SIG-M5 (cell line): Measurements from ENCODE around the gene SH3RF3.

ENCODE experiments used
- DNase-seq: peaks from one replicate; lab custom pipeline; 2025; lab: John Stamatoyannopoulos, UW

The SH3RF3 gene

GRCh38 chr2:109507217-109507616 lies 378.2 kb downstream of the SH3RF3 start:
- DNase-seq = no peak

- DNase-seq = no peak
Observed at GRCh38 chr2:109507828-109508227, 378.8 kb downstream of the SH3RF3 start.

DNA sequence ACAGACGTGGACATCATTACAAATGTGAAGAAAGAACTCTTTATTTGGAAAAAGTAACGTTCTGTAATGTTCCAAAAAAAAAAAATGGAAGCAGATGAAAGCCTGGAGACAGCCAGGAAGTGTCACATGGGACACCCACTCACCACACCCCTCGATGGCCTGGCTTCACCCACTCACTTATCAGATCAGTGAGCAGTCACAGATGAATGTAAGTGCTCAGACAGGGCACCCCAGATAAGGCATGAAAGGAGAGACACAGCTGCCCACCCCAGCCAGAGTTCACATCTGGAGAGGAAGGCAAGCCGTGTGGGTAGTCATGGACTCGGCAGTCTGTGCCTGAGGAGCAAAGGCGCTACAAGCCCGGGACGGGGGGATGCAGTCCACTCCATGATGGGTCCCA lies 379.6 kb downstream of the SH3RF3 start:
- no peak for DNase-seq

- no peak for DNase-seq
Observed at GRCh38 chr2:109510136-109511028, 381.4 kb downstream of the SH3RF3 start.

DNA sequence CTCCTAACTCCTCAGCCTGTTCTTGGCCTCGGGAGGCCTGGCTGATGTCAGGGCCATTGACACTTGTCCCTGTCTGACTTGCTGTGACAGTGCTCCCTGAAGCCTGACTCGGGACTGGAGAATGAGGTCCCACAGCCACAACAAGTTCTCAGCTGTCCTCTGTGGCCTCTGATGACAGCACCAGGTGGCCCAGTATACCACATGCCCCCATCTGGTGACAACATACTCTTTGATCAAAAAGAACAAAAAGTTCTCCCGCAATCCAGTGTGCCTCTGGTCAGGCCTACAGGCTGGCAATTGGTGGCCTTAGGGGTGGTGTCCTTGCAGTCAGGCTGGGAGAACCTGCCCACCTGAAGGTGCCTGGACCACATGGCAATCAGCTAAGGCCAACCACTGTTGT lies 382.2 kb downstream of the SH3RF3 start:
- DNase-seq = no peak

- no peak for DNase-seq
Observed at GRCh38 chr2:109512076-109512475, 383.1 kb downstream of the SH3RF3 start.

DNA sequence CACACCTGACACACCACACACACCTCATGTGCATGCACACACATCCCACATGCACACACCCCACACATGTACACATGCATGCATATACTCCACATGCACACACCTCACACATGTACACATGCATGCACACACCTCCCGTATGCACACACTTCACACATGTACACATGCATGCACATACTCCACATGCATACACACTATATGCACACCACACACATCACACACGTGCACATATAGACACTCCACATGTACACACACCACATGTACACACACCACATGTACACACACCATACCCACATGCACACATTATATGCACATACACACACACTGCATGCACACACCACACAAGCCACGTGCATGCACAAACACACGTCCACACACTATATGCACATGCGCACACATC lies 384.2 kb downstream of the SH3RF3 start:
- DNase-seq = no peak

GRCh38 chr2:109513749-109514588 lies 385.0 kb downstream of the SH3RF3 start:
- no peak for DNase-seq

DNA sequence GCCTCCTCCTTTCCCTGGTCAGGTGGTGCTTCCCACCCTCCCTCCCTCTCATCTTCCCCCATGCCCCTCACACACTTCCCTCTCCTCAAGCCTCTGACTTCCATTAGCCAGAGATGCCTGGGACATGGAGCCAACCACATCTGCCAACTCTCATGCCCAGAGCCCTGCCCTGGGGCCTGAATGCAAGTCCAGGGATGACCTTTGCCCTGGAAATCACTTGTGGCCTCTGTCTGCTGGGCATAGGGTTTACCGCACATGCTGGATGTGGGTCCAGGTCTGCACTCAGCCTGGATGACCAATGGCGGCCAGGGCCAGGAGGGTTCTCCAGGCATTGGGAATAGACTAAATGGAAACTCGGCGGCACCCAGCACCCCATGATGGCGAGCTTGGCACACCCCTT lies 385.9 kb downstream of the SH3RF3 start:
- no peak for DNase-seq

DNA sequence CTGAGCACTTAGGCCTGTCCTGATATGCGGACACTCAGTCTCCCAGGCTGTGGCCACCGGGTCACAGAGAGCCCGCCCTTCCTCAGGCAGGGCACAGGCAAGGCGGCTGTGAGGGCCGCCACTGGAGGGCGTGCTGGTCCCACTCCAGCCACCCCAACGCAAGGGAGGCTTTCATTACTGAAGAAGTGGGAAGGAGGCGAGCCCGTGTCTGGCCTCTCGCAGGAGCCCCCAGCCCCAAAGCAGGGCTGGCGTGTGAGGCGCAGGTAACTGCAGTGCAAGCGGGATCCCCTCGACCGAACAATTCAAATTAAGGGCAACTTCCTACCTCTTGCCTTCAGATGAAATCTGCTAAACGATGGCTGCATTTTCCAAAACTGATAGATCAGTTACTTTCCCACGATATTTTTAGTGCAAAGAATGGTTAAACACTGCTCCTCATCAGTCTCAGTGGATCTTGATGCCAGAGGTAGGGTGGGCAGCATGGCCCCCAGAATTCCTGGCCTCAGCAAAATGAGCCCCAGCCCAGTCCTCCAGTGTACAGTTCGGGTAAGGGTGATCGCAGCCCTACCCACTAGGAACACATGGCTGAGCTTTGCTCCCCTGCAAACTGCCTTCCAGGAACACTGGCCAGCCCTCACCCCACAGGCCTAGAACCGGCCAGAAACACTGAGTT lies 387.6 kb downstream of the SH3RF3 start:
- DNase-seq = no peak

DNA sequence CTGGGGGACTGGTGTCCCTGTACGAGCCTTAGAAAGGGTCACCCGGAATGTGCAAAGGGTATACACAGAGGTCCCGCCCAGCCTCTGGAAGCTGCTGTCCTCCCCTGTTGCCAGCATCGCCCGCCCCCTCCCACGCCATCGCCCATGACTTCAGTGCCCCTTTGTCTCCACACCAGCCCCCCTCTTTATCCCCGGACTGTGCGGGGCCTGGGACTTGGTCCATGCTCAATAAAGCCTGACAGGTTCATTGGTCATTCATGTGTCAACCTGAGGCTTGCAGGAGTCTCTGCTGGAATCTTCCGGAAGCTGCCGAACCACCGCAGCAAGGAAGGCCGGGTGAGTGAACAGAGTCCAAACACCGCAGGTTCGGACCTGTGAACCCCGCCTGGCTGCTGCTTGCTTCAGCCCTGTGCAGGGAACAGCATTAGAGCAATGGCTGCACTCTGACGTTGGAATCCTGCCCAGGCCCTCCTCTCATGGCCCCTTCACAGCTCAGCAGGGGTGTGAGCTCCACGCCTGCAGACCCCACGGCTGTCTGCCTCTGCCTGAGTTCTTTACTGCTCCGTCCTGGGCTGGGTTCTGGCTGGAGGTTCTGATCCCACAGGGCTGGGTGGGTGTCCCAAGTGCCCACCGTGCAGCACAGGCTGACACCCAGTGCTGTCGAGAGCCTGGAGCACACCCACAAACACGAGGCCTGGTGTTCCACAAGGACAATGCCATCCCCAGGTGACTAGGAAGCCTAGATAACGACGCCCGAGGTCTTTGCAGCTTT lies 388.3 kb downstream of the SH3RF3 start:
- no peak for DNase-seq

DNA sequence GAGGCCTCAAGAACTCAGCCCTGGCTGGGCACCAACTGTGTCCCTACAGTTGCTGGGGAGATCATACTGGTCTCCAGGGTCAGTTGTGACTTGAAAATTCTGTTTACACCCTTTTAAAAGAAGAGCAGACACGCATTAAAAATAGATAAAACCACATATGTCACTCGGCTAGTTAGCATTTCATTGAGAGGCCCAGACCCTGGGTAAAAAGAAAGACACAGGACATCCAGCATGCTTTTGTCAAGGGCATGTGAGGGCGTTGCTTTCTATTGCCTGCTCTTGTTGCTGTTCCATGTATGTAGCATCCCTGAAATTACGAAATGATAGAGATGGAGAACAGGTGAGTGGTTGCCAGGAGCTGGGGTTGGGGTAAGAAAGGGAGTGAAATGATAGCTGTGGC lies 390.5 kb downstream of the SH3RF3 start:
- DNase-seq = no peak

GRCh38 chr2:109521233-109522062 lies 392.4 kb downstream of the SH3RF3 start:
- DNase-seq = no peak

DNA sequence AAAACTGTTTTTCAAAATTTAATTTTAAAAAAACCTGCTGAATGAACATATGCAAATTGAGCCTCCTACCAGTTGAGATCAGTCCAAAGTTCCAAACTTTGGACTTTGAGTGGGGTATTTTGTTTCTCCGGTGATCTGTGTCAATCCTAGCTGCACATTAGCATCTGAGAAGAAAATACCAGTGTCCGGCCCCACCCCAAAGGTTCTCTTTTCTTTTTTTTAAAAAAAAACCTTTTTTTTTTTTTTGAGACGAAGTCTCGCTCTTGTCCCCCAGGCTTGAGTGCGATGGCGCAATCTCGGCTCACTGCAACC lies 393.0 kb downstream of the SH3RF3 start:
- no peak for DNase-seq

DNA sequence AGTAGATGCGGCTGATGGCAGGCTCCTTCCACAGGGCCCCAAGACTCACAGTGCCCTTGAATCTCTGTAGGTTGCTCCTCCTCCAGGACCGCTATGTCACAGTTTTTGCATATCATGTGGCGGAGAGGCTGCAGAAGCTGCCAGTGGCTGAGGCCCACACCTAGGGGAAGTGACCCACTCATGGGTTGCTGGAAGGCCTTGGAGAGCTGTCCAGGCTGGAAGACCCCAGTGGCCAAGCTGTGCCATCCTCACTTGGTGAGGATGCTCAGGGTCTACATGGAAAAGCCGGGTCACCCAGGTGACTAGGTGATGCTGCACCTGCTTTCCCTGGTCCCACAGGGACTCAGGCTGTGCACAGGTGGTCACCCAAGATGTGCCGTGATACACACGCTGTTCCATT lies 394.1 kb downstream of the SH3RF3 start:
- no peak for DNase-seq

DNA sequence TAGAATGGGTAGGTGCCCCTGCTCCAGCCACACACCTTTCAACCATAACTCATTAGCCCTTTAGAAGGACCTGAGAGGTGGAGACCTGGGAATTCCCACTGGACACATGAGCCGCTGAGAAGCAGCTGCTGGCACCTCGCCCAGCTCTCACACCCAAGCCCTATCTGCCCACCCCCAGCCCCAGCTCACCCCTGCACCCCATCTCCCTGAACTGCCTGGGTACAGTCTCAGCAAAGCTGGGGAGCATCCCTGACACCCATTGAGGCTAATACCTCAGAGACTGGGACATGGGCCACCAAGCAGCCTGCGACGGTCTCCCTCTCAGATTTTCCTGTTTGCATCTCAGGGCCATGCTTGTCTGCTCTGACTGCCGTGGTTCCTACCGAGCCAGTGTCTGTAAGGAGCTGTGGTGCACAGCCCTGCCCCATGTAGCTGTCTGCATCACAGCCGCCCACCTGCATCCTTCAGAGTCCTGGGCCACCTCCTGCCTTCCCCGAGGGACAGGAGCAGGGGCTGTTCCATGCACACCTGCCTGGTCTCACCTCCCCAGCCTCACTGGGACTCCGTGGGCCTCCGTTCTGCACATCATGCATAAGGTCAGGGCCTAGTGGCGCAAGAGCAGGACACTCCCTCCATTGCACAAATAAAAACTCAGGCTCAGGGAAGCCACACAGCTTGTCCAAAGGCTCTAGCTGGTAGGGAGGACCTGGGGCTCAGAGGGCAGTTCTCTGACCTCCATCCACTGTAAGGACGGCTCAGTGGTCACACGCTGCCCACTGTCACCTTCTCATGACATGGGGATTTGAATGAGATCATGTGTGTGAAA lies 394.7 kb downstream of the SH3RF3 start:
- no peak for DNase-seq

DNA sequence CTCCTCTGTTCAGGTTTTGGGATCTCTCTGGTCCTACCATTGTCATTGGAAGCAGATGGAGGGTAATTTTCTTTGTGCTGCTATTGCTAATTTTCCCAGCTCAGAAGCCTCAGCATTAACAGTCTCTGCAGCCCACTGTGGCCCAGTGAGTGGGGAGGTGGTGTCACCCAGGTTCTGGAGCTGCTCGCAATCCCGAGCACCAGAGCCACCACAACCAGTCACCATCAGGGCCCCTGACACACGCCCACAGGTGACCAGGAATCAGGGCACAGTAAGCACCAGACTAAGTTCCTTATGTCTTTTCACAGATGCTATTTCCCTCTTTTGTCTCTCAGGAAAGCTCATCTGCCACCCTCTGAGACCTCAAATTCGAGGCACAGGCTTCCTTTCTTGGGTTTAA lies 396.8 kb downstream of the SH3RF3 start:
- DNase-seq = no peak

DNA sequence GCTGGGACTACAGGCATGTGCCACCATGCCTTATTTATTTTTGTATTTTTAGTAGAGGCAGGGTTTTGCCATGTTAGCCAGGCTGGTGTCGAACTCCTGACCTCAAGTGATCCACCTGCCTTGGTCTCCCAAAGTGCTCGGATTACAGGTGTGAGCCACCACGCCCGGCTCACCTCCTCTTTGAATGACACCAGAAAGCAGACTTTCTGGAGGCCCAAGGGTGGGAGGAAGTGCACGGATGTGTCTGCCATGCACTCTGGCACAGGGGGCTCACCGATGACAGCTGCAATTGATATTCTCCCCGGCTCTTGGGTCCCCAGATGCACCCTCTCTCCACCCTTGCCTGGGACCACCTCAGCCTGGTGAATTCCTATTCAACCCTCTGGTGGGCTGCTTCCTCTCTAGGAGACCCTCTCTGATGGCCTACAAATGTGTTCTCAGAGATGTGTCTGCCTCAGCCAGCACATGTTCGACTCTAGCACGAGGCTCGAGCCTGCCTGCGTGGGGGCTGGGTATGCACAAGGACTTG lies 397.5 kb downstream of the SH3RF3 start:
- DNase-seq = no peak

DNA sequence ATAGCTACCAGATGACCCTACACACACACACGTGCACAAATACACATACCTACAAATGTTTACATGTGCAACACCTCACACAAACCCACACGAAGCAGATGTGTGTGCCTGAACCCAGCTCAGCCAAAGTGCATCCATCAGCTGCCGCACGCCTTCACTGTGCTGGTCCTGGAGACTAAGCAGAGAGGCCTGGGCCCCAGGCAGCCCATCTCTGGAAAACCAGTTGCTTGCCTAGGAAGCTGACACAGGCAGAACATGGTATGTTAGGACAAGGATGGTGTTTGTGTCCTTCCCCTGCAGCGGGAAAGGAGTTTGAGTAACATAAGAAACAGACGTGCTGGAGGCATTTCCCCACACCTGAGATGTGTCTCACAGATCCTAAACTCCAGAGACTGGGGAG lies 398.1 kb downstream of the SH3RF3 start:
- no peak for DNase-seq
